HG03342 (cell line): ENCODE measurements around the gene SH2D3A.
"Not testable (repeated sequence)": the region's sequence is repeated elsewhere in the genome, so short reads cannot be mapped to it uniquely, and the experiment has no call there.

ENCODE experiments used
- ATAC-seq: cut with Tn5 transposase; IDR thresholded peaks from one replicate; pipeline ENCODE4 v1.9.1; 2021; ENCODE audit warnings: mild to moderate bottlenecking, moderate library complexity; ENCODE audit not compliant: unreplicated experiment

SH2D3A gene

GRCh38 chr19:6762253-6762797 is 4.9 kb downstream of the SH2D3A start:
- not testable (repeated sequence) for ATAC-seq

GRCh38 chr19:6761053-6761676 is 6.1 kb downstream of the SH2D3A start:
- ATAC-seq, result no peak

DNA sequence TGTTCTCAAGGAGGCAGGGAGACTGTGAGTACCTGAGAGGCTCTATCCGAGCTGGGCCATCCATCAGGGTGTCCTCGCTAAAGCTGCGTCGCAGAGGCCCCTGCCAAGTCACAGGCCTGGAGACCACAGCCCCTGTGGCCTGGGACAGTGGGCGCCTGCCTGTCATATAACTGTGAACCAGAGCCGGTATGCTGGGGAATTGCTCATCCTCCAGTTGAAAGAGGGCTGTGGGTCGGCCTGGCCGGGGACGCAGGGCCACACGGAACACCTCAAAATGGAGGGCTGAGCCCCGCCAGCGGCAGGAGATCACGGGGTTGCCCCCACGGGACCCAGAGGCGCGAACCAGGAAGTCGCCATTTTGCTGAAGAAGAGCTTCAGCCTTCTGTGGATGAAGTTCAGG is 6.6 kb downstream of the SH2D3A start:
- ATAC-seq, result no peak

- no peak for ATAC-seq
Measured at GRCh38 chr19:6754653-6755463, 12.4 kb downstream of the SH2D3A start.

DNA sequence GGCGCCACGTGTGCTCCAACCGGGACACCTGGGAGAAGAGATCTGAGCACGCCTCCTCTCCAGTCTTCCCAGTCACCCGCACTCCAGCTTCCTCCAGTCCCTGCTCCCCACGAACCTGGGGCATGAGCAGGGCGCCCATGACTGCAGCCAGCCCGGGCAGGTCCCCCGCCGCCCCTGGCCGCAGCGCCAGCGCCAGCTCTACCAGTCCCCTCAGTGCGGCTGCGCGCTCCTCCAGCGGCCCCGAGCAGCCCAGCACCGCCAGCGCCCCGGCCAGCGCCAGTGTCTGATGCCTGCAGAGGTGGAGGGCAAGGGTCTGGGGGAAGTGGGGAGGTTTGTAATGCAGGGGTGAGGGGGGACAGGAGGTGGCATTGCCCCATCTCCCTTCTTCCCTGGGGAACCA is 13.1 kb downstream of the SH2D3A start:
- ATAC-seq, result no peak

- peak; percentile 67 for ATAC-seq
Measured at GRCh38 chr19:6753178-6754031, 13.8 kb downstream of the SH2D3A start.

DNA sequence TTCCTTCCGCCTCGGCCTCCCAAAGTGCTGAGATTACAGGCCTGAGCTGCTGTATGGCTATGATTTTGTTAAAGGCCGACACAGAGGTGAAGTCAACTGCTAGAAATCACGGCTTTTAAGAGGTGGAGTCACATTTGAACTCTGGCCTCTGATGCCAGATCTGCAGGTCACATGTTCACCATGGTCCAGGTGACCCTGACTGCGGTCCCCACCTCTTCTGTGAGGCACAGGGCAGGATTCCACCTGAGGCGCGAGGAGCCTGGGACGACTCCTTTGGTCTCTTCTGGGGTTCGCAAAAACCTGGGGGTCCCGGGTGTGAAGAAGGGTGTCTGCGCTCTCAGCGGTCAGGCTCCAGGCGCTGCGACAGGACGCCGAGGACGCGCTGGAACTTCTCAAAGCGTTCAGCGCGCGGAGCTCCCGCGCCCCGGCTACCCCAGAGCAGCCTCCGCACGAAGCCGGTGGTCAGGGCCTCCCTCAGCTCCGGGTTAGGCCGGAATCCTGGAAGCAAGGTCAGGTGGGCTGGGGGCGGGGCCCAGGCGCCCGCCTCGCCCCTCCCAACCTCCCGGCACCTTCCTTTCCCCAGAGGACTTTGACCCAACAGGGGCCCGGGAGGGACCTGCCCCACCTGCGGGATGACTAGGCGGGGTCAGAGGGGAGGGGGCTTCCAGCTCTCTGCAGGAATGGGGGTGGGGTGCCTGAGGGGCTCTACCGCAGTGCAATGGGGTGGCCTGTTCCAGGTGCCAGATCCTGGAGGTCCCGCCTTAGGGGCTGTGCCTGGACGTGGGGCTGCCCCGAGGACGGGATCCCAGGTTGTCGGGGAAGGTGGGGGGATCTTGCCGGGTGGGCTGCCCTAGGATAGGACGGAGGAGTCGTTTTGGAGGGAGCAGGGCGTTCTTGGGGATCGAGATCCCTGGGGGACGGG is 14.7 kb downstream of the SH2D3A start:
- no peak for ATAC-seq

- no peak for ATAC-seq
Measured at GRCh38 chr19:6751189-6751588, 16.0 kb downstream of the SH2D3A start.

DNA sequence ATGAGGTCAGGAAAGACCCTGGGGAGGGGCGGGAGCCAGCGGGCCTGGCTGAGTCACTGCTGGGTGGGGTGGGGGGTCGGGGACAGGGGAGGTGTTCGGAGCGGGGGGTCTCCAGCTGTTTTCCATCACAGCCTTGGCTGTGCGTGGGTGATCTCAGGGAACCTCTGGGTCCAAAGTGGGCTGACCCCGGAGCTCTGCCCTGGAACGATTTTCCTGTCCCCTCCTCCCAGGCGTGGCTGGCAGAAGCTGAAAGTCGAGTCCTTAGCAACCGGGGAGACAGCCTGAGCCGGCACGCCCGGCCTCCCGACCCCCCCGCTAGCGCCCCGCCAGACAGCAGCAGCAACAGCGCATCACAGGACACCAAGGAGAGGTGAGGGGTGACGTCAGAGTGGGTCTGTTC is 17.2 kb downstream of the SH2D3A start:
- ATAC-seq, result no peak

- not testable (repeated sequence) for ATAC-seq
Measured at GRCh38 chr19:6748543-6748942, 18.7 kb downstream of the SH2D3A start.

DNA sequence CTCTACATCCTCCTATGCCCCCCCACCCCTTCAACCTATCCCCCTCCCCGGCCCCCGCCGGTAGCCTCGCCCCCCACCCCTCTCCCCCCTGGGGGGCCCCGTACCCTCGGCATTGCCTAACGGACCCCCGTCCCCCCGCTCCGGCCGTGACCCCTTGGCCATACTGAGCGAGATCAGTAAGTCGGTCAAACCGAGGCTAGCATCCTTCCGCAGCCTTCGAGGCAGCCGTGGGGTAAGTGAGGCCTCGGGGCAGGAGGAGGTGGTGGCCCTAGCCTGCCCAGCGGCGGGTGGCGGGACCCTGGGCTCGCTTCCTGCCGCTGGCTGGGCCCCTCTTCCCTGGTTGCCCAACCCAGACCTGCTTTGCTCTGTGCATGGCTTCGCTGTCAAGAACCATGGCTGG is 21.3 kb downstream of the SH2D3A start:
- ATAC-seq, result no peak

GRCh38 chr19:6744381-6745301 is 22.6 kb downstream of the SH2D3A start:
- no peak for ATAC-seq

GRCh38 chr19:6743714-6744380 is 23.4 kb downstream of the SH2D3A start:
- ATAC-seq, result no peak

DNA sequence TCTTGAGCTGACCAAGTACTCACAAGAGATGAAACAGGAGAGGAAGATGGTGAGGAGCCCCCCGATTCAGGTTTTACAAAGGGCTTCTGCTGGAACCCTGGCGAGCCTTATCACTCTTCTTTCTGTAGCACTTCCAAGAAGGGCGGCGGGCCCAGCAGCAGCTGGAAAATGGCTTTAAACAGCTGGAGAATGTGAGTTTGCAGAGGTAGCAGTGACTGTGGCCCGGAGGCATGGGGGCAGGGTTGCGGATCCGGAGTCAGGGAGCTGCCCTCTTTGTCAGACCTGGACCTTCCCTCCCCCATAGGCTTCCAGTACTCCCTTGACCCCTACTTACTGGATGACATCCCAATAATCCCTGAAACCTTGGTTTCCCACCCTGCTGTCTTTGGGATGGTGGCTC is 24.2 kb downstream of the SH2D3A start:
- no peak for ATAC-seq

DNA sequence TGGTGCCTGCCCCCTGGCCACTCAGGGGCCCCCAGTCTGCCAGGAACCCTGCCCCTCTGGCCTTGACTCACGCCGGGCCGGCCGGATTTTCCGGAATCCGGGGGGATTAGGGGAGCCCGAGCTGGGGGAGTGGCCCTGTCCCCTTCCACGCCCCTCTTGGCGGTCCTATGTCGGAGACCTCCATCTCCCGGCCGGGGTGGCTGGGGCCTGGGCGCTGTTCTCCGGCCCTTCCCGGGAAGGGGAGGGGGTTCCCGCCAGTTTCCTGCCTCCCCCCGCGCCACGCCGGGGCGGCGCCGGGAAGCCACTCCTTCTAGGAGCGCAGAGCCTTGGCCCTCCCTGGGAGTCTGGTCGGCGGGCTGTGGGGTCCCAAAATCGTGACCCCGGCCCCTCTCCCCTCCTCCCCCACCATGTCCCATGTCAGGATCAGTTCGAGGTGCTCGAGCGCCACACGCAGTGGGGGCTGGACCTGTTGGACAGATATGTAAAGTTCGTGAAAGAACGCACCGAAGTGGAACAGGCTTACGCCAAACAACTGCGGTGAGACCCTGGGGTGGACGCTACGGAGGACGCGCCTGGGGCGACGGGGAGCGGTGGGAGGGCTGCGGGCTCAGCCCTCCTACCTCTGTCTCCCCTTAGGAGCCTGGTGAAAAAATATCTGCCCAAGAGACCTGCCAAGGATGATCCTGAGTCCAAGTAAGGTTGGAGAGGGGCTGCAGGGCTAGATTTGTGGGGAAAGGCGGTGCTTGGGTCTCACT is 26.5 kb downstream of the SH2D3A start:
- ATAC-seq, result no peak

- no peak for ATAC-seq
Measured at GRCh38 chr19:6739883-6740588, 27.2 kb downstream of the SH2D3A start.

- ATAC-seq, result no peak
Measured at GRCh38 chr19:6739390-6739882, 27.8 kb downstream of the SH2D3A start, which contains the start of gene TRIP10. TRIP10 (plus strand) TSS chr19:6739680; CDS start chr19:6739762, 82 bp downstream.
